ENCODE measurements around the gene TCIRG1.

GRCh38 chr11:67997475-67997921 is 41.3 kb upstream of the TCIRG1 start:
- TF ChIP-seq CTCF (conservative IDR thresholded peaks at IDR 0.05; ENCODE audit: low read length) (no peak), EZH2phosphoT487 (IDR thresholded peaks at IDR 0.05; ENCODE audit: borderline replicate concordance) (no peak)
